Measurements from ENCODE around the gene DSN1.
A peak's percentile ranks its signal among the peaks of the same experiment; 100 is the strongest.

Gene DSN1

DNA sequence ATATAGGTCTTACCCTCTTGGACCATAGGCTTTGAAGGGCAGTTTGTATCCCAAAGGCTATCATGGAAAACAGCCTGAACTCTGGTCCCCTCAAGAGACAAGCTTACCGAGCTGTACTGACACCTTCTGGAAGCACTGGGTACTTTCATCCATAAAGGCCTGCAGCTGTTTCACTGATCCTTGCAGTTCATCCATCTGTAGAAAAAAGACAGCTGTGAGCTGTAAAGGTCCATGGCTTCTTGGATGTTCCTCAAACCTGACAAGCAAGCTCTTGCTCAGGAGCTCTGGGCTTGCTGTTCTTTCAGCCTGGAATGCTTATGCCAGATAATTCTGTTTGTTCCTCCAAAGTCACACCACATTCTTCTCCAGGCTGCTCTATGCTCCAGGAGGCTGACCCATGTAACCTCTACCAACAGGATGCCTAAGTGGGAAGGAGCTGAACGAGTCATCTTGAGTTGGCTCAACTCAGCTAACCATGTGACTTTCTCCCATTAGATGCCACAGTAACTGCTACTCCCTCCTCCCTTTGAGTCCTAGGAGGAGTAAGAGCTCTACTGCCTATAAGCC lies 18.8 kb downstream of the DSN1 start:
- no peak for DNase-seq (ENCODE audit: low read depth in 2 of 2)

DNA sequence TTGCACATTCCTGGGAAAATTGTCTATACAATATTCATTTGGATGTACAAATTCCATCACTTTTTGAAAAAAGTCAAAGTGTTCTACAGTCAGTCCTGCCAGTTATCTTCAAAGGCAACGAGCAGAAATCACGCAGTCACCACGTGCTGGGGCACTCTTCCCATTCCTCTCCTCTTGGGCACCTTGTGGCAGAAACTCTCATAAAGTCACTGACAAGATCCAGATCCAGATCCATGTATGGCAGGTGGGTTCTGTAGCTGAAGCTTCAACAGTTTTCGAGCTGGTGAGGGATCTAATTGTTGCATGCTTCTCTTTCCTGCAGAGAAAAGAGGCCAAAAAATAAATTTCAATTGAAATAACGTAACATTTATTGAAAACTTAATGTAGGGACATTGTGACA lies 21.0 kb downstream of the DSN1 start:
- DNase-seq (ENCODE audit: low read depth in 2 of 2): no peak

DNA sequence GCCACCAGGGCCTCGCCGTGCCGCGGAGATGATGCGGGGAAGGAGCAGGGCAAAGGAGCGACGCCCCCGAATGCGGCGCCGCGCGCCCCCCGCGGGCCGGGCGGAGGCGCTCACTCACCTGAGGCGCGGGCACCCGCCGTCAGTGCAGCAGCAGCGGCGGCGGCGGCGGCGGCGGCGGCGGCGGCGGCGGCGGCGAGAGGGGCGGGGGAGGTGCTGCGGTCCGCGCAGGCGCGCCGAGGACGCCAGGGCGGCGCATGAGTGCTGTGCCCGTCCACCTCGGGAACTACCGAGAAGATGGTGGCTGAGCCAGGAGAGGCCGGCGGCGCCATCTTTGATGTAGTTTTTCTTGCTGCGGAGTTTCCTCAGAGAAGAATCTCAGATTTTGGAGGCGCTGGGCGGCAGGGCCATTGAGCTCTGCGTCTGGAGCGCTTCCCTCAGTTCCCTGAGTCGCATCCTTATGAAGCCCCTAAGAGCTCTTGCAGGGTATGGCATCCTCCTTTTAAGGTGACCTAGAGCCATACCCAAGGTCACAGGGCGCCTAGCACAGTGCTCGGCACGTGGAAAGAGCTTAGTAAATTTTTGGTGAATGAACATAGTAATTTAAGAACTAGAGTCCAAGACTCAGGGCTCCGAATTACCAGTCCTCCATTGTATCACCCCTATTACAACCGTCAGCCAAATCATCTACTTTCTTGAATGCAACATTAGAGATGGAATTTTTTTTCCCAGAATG lies 27.5 kb downstream of the DSN1 start, which contains the start of gene NDRG3:
TSS of gene NDRG3 (minus strand) at position 164 of the 733 bp plus-strand sequence. CDS start 24,355 bp downstream, outside the sequence.
- DNase-seq (ENCODE audit: low read depth in 2 of 2): peak; percentile 88

DNA sequence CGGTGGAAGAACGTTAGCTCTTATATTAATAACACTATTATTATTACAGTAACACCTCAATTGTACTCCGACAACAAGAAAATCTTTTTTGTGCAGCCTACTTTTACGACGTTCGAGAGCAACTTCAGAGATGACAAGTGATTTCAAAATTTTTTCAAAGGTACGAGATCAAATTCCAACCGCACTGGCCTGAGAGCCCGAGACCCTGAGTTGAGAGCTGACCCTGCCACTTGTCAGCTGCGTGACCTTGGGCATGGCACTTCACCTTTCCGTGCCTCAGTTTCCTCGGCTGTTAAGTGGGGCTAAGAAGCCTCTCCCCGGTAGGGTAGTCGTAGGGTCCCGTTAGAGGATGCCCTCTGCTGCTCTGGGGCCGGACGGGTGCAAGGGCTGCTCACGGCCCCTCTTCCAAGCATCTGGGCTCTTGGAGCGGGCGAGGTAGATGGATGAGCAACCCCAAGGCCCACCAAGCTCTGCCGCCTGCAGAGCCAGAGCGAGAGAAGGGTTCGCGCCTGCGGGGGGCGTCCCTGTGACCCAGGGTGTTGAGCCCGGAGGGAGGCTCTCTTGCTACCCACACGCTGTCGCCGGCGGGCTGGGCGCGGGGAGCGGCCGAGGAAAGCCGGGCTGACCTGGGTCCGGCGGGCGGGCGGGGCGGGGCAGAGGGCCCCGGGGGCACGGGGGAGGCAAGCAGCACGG lies 28.2 kb downstream of the DSN1 start:
- DNase-seq (ENCODE audit: low read depth in 2 of 2): peak in 1 of 2 donors; percentile 23

DNA sequence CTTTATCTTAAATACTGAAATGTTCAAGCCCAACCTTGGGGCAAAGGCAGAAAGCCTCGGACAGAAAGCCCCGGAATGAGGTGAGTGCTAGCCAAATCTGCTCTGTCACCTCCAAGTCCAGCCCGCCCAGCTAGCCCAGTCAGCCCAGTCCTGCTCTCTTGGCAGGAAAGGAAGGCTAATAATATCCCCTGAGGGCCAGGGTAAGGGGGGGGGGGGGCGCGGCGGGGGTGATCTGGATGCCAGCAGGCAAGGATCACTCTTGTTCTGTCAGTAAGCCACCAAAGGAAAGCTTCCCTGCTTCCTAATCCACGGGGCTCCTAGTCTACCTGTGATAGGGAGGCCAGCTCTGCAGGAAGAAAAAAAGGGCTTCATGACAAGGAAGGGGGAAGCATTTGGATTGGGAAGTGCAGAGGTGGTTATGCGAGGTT lies 28.8 kb downstream of the DSN1 start:
- DNase-seq (ENCODE audit: low read depth in 2 of 2): no peak

DNA sequence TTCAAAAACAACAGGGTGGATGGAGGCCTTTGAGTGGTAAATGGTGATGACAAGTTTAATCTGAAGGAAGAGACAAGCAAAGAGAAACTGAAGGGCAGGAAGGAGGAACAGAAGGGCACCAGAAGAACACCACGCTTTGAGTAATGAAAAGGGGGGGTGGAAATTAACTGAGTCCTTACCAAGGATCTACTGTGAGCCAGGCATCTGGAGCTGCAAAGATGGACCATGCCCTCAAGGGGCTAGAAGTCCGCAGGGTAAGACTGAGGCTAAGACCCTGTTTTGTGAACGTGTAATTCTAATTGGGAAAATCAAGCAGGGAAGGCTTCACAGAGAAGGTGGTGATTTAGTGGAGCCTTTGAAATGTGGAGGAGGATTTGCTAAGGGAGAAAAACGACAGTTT lies 29.3 kb downstream of the DSN1 start:
- no peak for DNase-seq (ENCODE audit: low read depth in 2 of 2)

DNA sequence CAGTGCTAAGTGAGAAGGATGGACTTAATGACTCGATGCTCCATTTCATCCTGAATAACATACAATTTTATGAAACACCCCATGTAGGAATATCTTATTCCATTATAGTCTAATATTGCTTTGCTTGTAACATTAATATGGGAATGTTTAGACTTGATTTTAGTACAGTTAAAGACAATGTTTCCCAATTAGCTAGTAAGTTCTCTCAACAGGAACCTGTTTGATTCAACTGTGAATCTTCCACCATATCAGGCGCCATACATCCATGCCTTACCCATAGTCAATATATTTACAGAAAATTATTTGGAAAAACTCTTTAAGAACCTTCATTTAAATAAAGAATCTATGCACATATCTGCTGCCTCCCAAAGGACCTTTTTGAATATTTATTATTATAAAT lies 31.0 kb downstream of the DSN1 start:
- DNase-seq (ENCODE audit: low read depth in 2 of 2): no peak

DNA sequence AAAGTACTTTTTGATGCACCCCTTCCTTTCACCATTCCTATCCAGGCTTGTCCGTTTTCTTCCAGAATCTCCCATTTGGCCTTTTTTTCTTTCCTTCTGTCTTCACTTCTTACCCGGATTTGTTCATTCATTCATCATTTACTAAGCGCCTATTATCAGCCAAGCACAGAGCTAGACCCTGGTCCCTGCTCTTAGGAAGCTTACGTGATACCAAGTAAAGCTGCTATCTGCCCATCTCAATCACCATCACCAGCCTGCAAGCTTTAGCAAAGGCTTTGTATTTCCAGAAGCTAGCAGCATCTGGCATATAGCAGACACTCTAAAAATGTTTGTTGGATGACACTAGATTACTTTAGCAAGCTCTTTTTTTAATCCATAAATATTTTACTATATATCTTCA lies 32.5 kb downstream of the DSN1 start:
- no peak for DNase-seq (ENCODE audit: low read depth in 2 of 2)

DNA sequence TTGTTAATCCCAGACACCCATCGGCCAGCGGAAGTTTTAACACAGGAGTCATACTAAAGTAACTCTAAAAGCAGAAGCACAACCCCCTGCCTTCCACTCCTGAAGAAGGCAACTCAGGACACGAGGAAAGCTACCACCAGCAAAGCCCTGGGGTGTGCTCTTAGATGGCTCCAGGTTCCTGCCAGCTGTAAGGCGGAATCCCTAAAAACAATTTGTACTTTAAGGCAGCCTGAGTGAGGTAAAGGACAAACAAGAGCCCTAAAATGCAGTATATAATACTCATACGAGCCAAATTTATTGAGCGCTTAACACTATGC lies 36.4 kb downstream of the DSN1 start:
- DNase-seq (ENCODE audit: low read depth in 2 of 2): no peak

DNA sequence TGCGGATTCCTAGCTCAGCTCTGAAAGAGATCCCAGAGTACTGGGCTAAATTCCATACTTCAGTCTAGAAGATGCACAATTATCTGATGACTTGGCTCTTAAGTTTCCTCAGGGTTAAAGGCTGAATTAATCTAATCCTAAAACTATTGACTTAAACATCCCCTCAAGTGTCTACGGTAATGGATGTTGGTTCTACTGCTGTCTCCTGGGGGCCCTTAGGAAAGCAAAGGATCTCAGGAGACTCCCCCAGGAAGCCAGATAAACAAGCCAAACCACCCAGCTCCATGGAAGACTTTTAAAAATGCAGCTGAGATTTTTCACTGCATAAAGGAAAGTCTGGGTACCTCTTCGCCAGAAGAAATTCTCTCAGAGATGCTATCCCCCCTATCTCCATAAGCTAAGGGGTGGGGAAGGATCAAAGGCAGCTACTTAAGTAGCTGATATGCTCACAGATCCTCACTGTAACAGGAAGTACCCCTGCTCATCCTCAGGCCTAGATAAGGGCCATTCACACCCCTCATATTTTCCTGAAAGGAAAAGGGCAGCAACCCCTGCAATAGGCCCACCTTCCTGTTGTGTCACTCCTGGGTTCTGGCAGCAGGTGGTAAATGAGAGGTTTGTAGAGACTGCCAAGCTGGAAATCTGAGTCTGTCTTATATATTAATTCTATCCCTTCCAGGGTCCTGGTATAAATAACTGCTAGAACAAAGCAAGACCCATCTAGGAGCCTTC lies 36.9 kb downstream of the DSN1 start:
- no peak for DNase-seq (ENCODE audit: low read depth in 2 of 2)

DNA sequence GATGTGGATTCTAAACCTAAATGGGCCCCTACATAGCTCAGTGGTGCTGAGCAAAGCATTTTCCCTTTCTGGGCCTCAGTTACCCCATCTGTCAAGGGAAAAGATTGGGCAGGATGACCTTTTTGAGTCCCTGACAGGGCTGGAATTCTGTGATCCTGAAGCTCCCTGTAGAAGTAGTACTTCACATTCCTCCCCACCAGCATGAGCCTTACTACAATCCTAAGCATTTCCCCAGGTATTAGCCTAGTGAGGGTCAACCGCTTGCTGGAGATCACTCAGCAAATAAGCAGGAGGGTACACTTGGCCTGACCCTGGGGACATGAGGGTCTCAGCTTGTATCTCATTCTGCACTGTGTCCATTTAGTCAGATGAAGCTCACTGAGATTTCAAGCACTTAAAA lies 41.1 kb downstream of the DSN1 start:
- DNase-seq (ENCODE audit: low read depth in 2 of 2): no peak

DNA sequence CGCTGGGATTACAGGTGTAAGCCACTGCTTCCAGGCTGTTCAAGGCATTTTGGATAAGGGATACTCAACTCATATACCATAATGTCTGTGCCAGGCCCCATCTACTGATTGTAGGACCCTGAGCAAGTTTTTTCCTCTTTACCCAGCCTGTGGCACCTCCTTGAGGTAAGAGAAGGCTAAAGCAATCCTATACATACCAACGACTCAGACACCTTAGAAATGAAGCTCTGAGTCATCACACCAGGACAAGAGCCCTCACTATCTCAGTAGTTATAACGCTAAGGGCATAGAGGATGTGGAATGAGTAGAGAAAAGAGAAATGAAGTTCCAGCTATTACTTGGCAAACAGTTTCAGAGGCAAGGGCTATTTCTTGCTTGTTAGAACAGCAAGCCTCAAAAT lies 44.6 kb downstream of the DSN1 start:
- no peak for DNase-seq (ENCODE audit: low read depth in 2 of 2)

DNA sequence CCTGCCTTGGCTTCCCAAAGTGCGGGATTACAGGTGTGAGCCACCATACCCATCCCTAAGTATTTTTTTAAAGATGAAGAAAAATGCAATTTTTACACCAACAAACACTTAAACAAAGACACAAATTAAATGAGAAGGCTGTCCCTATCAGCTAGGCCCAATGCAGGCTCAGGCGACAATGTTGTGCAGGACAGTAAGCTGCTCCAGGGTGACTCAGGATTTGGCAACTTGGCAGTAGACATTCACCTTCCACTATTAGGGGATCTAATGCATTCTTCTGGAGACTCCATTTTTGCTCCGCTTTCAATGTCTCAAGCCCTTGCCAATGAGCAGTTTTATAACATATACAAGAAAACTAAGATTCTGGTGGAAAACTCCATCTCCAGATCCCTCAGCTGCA lies 47.4 kb downstream of the DSN1 start:
- no peak for DNase-seq (ENCODE audit: low read depth in 2 of 2)

DNA sequence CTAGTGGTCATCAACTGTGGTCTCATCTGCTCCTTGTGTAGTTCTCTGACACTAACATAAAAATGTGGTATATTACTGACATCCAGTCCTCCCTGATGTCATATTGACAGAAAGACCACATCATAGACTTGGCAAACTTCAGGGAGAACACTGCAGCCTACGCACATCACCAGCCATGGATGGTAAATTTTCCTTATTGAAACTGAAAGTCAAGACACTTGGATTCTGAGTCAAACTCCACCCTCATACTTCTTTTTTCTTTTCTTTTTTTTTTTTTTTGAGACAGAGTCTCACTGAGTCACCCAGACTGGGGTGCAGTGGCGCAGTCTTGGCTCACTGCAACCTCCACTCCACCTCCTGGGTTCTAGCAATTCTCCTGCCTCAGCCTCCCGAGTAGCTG lies 53.1 kb downstream of the DSN1 start:
- DNase-seq (ENCODE audit: low read depth in 2 of 2): no peak

DNA sequence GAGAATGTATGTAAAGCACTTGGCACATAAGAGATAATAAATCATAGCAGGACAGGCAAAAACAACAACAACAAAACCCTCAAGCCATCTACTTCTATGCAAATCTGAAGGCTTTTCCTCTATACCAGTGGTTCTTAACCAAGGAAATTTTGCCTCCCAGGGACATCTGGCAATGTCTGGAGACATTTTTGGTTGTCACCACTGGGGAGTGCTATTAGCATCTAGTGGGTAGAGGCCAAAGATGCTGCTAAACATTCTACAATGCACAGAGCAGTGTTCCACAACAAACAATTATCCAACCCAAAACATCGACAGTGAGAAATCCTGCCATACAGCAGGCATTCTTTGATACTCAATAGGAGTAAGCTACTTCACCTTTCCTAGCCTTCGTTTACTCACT lies 55.9 kb downstream of the DSN1 start:
- DNase-seq (ENCODE audit: low read depth in 2 of 2): no peak

DNA sequence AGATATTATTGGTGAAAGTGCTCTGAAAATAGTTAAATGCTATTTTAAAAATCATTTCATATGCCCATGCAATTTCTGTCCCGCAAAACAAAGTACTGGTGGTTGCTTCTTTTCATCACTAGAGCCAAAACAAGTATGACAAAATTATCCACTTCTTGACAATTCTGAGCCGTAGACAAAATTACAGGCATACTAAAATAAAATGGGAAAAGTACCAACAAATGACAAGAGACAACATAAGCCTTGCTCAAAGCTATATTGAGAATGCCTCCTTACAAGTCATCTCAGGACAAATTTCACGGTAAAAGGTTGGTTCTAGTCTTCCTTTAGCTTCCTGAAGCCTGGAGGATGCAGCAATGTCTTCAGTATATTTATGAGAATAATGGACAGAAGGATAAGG lies 56.5 kb downstream of the DSN1 start:
- no peak for DNase-seq (ENCODE audit: low read depth in 2 of 2)

DNA sequence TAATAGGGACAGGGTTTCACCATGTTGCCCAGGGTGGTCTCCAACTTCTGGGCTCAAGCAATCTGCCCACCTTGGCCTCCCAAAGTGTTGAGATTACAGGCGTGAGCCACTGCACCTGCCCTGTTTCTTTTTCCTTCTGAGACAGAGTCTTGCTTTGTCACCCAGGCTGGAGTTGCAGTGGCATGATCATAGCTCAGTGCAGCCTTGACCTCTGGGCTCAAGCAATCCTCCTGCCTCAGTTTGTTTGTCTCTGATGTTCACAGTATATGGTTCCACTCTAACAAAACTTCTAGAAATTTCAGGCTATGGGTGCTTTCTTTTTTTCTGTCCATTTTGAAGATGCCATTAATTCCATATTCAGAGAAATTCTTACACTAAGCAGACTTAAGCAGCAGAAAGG lies 60.8 kb downstream of the DSN1 start:
- no peak for DNase-seq (ENCODE audit: low read depth in 2 of 2)

DNA sequence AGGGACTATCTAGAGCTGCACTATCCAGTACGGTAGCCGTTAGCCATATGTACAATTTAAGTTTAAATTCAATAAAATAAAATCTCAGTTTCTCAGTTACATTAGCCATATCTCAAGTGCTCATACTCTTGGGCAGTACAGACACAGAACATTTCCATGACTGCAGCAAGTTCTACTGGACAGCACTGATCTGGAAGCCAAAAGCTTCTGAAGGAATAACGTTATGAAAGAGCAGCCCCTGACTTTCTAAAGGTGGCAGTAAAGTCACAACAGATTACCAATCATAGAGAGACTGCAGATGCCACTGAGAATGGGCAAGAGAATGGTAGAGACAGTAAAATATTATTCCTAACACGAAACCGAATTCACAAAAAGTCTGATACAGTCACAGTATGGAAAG lies 64.4 kb downstream of the DSN1 start:
- DNase-seq (ENCODE audit: low read depth in 2 of 2): no peak

DNA sequence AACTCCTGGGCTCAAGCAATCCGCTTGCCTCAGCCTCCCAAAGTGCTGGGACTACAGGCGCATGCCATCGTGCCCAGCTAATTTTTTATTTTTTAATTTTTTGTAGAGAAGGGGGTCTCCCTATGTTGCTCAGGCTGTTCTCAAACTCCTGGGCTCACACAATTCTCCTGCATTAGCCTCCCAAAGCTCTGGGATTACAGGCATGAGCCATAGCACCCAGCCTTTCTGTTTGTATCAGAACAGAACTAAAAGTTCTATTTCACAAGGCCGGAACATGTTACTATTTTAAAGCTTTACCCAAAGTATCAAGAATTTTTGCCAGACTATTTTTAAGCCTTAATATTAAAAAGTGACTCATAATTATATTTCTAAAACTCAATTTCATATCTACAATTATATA lies 70.0 kb downstream of the DSN1 start:
- no peak for DNase-seq (ENCODE audit: low read depth in 2 of 2)
